Dendritic cell treated with granulocyte-macrophage colony-stimulating factor and Interleukin-4, amounts not matched to agents 40 ng/mL and 50 ng/mL, for 4 days (primary cell): ENCODE measurements around the gene CACNB2.

ENCODE experiments used
- H3K27ac Mint-ChIP-seq: one replicate; pipeline ENCODE4 v1.8.0; 2022; ENCODE audit warnings: mild to moderate bottlenecking, mixed read lengths
- H3K27me3 Mint-ChIP-seq: one replicate; pipeline ENCODE4 v1.8.0; 2022; ENCODE audit warnings: mild to moderate bottlenecking, mixed read lengths
- H3K36me3 Mint-ChIP-seq: one replicate; pipeline ENCODE4 v1.8.0; 2022; ENCODE audit warnings: low read depth, mixed read lengths
- H3K4me1 Mint-ChIP-seq: one replicate; pipeline ENCODE4 v1.8.0; 2022; ENCODE audit warnings: low read depth, mixed read lengths
- H3K4me3 Mint-ChIP-seq: one replicate; pipeline ENCODE4 v1.8.0; 2022; ENCODE audit warnings: mild to moderate bottlenecking, moderate library complexity, mixed read lengths
- H3K9me3 Mint-ChIP-seq: one replicate; pipeline ENCODE4 v1.8.0; 2022; ENCODE audit warnings: mixed read lengths
- intact Hi-C: fragments of 100-400 bp; cut with micrococcal nuclease; formaldehyde crosslinking; loops from one replicate; pipeline ENCODE4 v1.15.0; 2022

The CACNB2 gene

DNA sequence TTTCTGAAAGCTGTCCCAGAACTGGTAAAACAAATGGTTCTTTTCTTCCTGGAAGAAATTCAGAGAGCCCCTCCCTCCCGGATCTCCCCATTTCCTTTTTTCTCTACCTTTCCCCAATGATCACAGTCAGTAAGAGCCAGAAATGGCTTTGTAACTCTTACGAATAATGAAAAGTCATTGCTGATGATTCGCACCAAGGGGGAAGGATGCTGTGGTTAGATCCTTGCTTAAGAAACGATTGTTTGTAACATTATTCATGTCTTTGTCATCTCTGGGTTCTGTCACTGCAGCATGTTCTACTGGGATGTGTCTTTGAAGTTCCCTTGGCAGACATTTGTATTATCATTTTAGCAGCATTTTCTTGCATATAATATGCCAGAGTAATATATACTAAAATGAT lies 138.9 kb downstream of the CACNB2 start:
- intact Hi-C loops = no loop called here
- H3K36me3 Mint-ChIP-seq = no peaks in the 10 kb centered on the region
- no peak overlapping the region for H3K4me3 Mint-ChIP-seq
- H3K27me3 Mint-ChIP-seq = no peaks in the 10 kb centered on the region
- H3K4me1 Mint-ChIP-seq = peaks cover 12% of the 10 kb centered on the region
- H3K27ac Mint-ChIP-seq = no peak overlapping the region
- H3K9me3 Mint-ChIP-seq = no peaks in the 10 kb centered on the region

DNA sequence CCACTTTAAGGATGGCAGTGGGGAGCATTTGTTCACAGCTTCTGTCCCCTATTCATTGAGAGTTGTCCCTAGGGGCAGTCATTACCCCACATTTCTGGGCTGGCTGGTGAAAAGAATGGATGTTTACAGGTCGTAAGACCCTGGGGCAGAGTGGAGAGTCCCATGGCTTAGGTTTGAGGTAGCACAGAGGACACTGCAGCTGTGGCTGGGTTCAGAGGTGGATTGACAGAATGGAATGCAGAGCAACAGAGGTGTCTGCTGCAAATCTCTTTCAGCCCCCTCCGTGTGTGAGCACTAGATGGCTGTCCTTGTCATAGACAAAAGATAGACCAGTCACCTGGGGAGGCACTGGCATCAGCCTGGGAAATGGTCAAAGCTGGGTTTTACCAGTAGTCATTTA lies 141.9 kb downstream of the CACNB2 start:
- intact Hi-C loops = no loop called here
- Mint-ChIP-seq H3K27me3 (no peaks in the 10 kb centered on the region), H3K4me3 (no peak overlapping the region), H3K36me3 (no peaks in the 10 kb centered on the region), H3K27ac (no peak overlapping the region), H3K9me3 (no peaks in the 10 kb centered on the region), H3K4me1 (peaks cover 17% of the 10 kb centered on the region)

DNA sequence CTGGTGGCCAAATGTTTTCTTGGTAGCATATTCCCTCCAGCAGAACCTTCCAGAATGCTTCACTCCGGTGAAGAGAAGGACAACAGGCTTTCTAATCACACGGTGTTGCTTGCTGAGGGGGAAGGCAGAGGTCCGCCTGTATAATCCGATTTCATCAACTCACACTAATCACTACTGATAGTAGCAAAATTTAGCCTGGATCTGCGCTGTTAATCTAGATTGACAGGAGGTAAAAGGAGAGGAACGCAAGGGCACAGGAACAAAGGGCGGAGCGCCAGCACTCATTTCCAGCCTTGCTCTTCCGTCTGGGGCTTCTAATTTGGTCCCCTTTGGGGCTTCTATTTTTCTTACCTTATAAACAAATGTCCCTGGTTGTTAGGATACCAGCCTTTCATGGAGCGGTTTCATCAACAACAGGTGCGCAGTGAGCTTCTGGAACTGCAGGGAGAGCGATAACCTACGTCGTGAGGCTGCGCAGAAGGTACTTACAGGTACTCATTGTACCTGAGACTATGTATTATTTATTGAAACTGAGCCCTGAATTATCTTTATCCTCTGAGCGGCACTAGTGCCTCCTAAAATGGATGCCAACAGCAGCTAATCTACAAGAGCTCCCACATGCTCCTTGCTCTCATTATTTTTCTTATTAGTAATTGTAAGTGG lies 150.6 kb downstream of the CACNB2 start:
- H3K36me3 Mint-ChIP-seq = no peaks in the 10 kb centered on the region
- intact Hi-C loops = no loop called here
- no peaks in the 10 kb centered on the region for H3K27me3 Mint-ChIP-seq
- no peaks in the 10 kb centered on the region for H3K9me3 Mint-ChIP-seq
- no peak overlapping the region for H3K27ac Mint-ChIP-seq
- no peak overlapping the region for H3K4me3 Mint-ChIP-seq
- H3K4me1 Mint-ChIP-seq = peaks cover 12% of the 10 kb centered on the region

DNA sequence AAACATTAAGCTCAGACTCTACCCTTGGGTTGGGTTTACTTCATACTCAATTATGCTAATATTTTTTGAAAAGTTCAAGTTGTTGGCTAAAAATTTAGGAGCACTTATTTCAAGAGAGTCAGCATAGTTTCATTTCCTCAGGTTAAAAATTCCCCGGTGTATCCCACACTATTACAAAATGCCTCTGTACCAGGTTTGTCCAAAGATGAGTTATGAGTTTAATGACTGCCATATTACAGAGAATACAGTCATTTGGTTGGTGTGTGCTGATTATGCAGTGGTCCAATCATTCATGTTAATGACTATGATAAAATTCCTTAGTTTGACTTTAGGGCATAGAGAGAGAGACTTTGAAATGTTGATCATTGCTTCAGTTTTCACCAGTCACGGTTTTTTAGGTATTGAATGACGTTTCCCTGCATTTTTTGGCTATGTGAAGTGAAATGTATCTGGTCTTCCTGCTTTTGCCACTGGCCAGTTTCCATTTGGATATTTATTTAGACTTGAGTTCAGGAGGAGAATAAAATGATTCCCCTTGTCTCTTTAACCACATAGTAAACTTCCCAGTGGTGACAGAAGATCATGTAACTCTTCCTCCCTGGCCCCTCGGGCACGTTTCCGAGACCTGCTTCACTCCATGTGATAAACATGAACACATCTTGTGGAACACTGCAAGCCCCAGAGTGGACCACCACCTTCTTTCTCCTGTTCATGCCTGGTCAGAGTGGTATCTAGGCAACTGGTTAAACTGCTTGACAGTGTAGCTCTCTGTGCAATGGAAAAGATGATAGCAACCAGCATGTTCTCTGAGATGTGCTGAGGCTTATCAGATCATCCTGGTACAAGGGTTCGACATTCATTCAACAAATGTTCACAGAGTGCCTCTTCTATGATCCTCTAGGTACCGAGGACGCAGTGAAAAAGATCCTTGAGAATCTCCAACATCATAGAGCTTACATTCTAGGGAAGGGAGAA lies 153.6 kb downstream of the CACNB2 start:
- no peak overlapping the region for H3K4me3 Mint-ChIP-seq
- peaks cover 12% of the 10 kb centered on the region for H3K4me1 Mint-ChIP-seq
- H3K27me3 Mint-ChIP-seq = no peaks in the 10 kb centered on the region
- intact Hi-C loops = no loop called here
- H3K27ac Mint-ChIP-seq = no peak overlapping the region
- H3K36me3 Mint-ChIP-seq = no peaks in the 10 kb centered on the region
- no peaks in the 10 kb centered on the region for H3K9me3 Mint-ChIP-seq

DNA sequence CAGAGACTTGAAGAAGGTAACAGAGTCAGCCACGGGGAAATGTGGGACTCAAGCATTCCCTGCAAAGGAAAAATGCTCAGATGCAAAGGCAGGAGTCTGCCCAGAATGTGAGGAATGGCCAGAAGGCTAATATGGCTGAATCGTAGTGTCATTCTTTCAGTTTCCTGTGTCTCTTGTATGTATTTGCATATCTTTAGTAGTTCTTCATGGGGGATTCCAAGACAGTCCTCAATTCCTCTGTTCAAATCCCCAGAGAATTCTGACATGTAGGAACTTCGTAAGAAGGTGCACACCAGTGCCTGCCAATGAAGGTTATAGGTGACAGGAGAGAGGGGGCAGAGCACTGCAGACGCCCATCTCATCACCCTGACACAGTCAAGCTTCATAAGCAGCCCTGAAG lies 154.4 kb downstream of the CACNB2 start:
- intact Hi-C loops = no loop called here
- no peaks in the 10 kb centered on the region for H3K9me3 Mint-ChIP-seq
- H3K4me1 Mint-ChIP-seq = peaks cover 12% of the 10 kb centered on the region
- H3K36me3 Mint-ChIP-seq = no peaks in the 10 kb centered on the region
- H3K4me3 Mint-ChIP-seq = no peak overlapping the region
- H3K27me3 Mint-ChIP-seq = no peaks in the 10 kb centered on the region
- H3K27ac Mint-ChIP-seq = no peak overlapping the region

DNA sequence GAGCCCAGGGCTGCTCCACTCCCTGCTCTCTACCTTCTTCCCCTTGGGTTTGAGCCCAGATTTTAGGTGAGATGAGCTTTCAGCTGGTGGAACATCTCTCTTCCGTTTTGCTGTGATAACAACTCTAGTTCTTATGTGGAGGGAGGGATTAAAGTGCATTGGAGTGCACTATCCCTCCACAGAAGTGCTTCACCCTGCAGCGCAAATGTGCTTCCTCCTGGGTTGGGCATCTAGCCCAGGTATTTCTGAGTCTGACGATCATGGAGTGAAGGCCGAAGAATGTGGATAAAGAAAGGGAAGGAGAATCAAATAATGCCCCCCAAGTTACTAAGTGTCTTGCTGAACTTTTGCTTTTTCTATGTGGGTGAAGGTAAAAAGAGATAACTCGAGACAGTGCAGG lies 157.4 kb downstream of the CACNB2 start:
- intact Hi-C loops = no loop called here
- no peak overlapping the region for H3K4me3 Mint-ChIP-seq
- no peaks in the 10 kb centered on the region for H3K36me3 Mint-ChIP-seq
- H3K4me1 Mint-ChIP-seq = peaks cover 12% of the 10 kb centered on the region
- no peaks in the 10 kb centered on the region for H3K9me3 Mint-ChIP-seq
- H3K27ac Mint-ChIP-seq = no peak overlapping the region
- no peaks in the 10 kb centered on the region for H3K27me3 Mint-ChIP-seq

DNA sequence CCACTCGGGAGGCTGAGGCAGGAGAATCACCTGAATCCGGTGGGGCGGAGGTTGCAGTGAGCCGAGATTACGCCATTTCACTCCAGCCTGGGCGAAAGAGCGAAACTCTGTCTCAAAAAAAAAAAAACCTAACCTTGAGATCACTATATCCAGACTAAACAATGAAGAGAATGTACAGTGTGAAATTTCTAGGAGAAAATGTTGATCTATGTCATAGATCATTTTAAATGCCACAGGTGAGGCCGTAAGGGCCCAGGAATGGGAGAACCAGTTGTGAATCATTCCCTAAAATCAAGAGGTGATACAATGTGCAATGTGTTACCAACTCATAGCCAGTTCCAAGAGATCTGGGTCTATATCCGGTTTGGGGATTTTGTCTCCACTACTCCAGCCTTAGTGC lies 158.0 kb downstream of the CACNB2 start:
- Mint-ChIP-seq H3K9me3 (no peaks in the 10 kb centered on the region), H3K4me1 (peaks cover 14% of the 10 kb centered on the region), H3K27ac (no peak overlapping the region), H3K36me3 (no peaks in the 10 kb centered on the region), H3K27me3 (no peaks in the 10 kb centered on the region), H3K4me3 (no peak overlapping the region)
- intact Hi-C loops = no loop called here

DNA sequence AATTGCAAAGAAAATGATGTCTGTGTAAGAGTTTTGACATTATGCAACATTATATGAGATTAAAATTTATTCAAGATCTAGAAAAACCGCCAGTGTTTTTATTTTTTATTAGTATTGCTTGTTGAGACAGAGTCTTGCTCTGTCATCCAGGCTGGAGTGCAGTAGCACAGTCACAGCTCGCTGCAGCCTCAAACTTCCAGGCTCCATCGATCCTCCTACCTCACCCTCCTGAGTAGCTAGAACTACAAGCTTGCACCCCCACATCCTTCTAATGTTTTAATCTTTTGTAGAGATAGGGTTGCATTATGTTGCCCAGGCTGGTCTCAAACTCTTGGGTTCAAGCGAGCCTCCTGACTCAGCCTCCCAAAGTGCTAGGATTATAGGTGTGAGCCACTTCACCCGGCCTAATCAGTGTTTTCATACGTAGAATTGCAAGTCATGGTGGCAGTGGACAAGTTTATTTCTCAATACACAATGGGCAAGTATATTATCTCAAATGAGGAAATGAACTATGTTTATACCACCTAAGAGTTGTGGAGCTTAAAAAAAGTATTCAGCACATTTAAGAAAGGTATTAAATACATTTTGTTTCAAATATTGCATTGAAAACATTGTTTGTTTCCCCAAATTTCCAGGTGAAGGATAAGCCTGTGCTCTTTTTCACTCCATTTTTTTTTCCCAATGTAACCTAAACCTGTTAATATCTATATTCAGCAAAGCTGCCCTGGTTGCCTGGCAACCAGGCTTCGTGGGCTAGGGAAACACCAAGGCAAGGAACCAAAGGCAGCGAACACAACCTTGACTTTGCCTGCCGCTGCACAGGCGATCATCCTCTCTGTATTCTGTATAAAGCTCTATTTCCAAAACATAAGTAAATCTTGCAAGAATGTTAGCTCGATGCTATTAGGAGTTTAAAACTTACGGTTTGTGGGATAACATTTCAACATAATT lies 163.9 kb downstream of the CACNB2 start:
- Mint-ChIP-seq H3K27ac (no peak overlapping the region), H3K4me3 (no peak overlapping the region), H3K9me3 (no peaks in the 10 kb centered on the region), H3K4me1 (peaks cover 35% of the 10 kb centered on the region), H3K27me3 (no peaks in the 10 kb centered on the region), H3K36me3 (no peaks in the 10 kb centered on the region)
- intact Hi-C loops = no loop called here

DNA sequence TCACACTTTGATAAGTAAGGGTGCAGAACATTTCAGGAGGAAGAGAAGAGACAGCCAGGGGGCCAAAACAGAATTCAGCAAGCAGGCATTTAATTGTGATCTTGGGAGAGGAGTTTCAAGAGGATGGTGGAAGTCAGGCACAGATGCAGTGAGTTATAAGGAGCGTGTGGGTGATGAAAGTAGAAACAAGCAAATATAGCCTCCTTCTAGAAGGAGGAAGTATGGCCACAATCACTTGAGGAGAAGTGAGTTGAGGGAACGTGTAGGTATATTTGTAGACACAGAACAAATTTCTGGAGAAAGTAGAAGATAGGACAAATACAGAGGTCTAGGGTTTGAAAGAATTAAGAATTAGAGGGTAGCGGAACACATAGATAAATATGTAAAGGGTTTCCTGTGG lies 165.8 kb downstream of the CACNB2 start:
- Mint-ChIP-seq H3K27me3 (peaks cover 1% of the 10 kb centered on the region), H3K9me3 (no peaks in the 10 kb centered on the region)

DNA sequence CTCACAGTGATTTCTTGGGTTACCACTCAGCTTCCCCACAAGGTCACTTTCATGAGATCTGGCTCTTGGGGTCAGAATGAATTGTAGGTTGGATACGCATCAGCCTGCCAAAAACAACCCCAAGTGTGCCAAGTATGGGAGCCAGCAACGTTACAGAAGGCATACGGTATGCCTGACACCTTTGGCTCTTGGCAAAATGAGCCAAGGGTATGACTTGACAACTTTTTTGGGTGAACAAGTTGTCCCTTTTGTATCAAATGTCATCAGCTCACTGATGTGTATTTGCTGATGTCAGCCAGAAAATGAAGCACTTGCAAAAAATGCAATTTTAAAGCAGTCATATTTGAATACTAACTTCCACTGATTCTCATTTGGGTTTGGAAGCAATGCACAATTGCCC lies 168.4 kb downstream of the CACNB2 start:
- no peak overlapping the region for H3K4me3 Mint-ChIP-seq
- intact Hi-C loops = no loop called here
- no peaks in the 10 kb centered on the region for H3K36me3 Mint-ChIP-seq
- H3K27ac Mint-ChIP-seq = no peak overlapping the region
- H3K4me1 Mint-ChIP-seq = peaks cover 29% of the 10 kb centered on the region
- no peaks in the 10 kb centered on the region for H3K9me3 Mint-ChIP-seq
- H3K27me3 Mint-ChIP-seq = peaks cover 3% of the 10 kb centered on the region

More for the DNA sequence above, 165.8 kb downstream of the CACNB2 start:
- intact Hi-C loops = no loop called here
- Mint-ChIP-seq H3K27ac (no peak overlapping the region), H3K4me3 (no peak overlapping the region), H3K36me3 (no peaks in the 10 kb centered on the region), H3K4me1 (peaks cover 35% of the 10 kb centered on the region)

DNA sequence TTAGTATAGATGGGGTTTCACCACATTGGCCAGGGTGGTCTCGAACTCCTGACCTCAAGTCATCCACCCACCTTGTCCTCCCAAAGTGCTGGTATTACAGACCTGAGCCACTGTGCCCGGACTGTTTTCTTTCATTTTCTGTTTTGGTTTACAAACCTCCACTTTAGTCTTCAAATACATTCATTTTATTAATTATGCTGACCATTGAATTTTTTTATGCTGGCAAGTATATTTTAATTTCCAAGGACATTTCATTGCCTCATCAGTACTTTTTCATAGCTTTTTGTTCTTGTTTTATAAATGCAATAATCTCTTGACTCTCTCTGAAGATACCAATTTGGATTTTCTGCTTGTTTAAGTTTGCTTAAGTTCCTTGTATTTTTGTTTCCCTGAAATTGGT lies 170.5 kb downstream of the CACNB2 start:
- H3K4me3 Mint-ChIP-seq = no peak overlapping the region
- peaks cover 14% of the 10 kb centered on the region for H3K4me1 Mint-ChIP-seq
- peaks cover 3% of the 10 kb centered on the region for H3K27me3 Mint-ChIP-seq
- H3K9me3 Mint-ChIP-seq = no peaks in the 10 kb centered on the region
- intact Hi-C loops = loop anchor here (5.0 kb wide), 1 partner anchor 398 kb away; no protein-coding TSS in a partner anchor
- no peak overlapping the region for H3K27ac Mint-ChIP-seq
- H3K36me3 Mint-ChIP-seq = no peaks in the 10 kb centered on the region

DNA sequence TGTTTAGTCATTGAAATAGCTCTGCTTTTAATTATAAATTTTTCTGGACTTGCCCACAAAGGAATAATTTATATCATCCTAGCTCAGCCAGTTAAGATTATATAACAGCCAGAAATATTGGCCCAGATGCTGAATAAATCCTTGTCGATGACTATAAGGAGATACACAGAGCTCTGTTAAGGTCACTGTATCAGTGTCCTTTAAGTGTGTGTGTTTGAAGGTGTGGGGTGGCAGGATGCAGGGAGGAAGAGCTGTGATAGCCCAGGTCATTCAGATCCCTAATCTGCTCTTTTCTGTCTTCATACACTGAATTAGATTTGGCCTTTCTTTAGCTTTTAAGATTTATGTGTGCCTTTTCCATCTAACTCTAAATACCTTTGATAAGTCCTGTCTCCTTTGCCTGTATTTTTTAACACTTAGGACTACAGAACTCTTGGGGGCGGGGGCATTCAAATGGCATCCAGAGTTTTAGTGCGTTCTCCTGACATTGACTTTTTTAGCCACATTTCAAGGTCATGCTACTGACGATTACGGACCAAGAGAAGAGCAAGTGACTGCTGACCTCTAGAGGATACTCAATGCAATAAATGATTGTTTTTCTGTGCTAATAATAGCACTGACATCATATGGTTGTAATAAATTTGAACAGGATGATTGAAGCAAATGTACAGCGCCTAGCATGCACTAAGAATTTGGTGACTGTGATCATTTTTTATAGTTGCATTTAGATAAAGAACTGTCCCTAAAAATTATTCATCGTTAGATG lies 172.3 kb downstream of the CACNB2 start:
- no peaks in the 10 kb centered on the region for H3K4me1 Mint-ChIP-seq
- no peaks in the 10 kb centered on the region for H3K9me3 Mint-ChIP-seq
- peaks cover 3% of the 10 kb centered on the region for H3K27me3 Mint-ChIP-seq
- H3K4me3 Mint-ChIP-seq = no peak overlapping the region
- intact Hi-C loops = loop anchor here (5.0 kb wide), 1 partner anchor 400 kb away; no protein-coding TSS in a partner anchor
- H3K27ac Mint-ChIP-seq = no peak overlapping the region
- H3K36me3 Mint-ChIP-seq = no peaks in the 10 kb centered on the region

DNA sequence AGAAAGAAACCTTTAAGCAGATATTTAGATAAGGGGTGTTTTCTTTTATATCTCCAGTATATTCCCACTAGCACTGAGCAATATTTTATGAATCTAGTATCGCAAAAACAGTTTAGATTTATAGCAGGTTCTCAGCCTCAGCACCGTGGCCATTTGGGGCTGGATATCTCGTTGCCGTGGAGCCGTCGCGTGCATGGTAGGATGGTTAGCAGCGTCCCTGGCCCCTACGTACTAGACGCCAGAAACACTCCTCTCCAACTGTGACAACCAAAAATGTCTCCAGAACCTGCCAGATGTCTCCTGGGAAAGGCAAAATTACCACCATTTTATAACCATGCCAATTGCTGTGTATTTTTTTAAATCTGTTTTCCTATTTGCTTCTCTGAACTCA lies 172.9 kb downstream of the CACNB2 start:
- Mint-ChIP-seq H3K27me3 (peaks cover 3% of the 10 kb centered on the region), H3K4me1 (no peaks in the 10 kb centered on the region), H3K36me3 (no peaks in the 10 kb centered on the region), H3K27ac (no peak overlapping the region), H3K9me3 (no peaks in the 10 kb centered on the region), H3K4me3 (no peak overlapping the region)
- intact Hi-C loops = loop anchor here (5.0 kb wide), 1 partner anchor 401 kb away; no protein-coding TSS in a partner anchor
